GM18499 (cell line): ENCODE data around the gene ACTR8.

ENCODE experiments used
- ATAC-seq: cut with Tn5 transposase; IDR thresholded peaks from one replicate; pipeline ENCODE4 v1.9.1; 2021; ENCODE audit warnings: moderate number of reproducible peaks; ENCODE audit not compliant: insufficient read depth, unreplicated experiment

ACTR8 gene

DNA sequence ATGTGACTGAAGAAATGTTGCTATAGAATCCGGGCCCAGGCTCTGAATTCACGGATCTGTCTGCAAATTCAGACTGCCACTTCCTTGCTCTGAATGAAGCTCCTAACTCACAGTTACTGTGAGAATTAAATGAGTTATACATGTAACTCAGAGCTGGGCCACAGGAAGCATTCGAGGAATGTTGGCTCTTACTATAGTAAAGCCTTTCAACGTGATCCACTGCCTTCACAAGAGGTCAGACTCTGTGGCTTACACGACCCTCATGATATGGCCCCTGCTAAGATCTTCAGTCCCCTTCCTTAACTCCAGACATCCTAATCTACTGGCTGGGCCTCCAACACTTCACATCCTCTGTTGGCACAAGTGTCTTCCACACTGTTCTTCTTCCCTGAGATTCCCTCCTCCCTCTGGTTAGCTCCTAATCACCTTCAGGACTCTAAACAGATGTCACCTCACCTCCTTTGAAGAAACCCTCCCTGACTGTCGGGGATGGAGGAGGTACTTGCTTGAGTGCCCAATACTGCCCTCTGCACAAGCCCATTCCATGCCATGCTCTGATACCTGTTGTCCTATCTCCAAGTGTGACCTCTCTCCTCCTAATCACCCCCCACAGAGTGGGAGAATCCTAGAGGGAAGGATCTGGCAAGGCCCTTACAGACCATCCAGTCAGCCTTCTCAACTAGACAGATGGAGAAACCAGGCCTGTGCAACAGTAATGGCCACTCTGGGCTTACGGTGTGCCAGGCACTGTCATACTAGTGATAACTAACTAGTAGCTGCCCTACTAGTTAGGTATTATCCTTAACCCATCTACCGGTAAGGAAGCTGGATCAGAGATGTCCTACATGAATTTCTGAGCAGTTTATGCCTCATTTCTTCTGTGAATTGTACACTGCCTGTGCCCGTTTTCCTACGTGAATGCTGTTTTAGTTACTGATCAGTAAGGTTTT, 1.3 kb downstream of the ACTR8 start:
- ATAC-seq: no peak

DNA sequence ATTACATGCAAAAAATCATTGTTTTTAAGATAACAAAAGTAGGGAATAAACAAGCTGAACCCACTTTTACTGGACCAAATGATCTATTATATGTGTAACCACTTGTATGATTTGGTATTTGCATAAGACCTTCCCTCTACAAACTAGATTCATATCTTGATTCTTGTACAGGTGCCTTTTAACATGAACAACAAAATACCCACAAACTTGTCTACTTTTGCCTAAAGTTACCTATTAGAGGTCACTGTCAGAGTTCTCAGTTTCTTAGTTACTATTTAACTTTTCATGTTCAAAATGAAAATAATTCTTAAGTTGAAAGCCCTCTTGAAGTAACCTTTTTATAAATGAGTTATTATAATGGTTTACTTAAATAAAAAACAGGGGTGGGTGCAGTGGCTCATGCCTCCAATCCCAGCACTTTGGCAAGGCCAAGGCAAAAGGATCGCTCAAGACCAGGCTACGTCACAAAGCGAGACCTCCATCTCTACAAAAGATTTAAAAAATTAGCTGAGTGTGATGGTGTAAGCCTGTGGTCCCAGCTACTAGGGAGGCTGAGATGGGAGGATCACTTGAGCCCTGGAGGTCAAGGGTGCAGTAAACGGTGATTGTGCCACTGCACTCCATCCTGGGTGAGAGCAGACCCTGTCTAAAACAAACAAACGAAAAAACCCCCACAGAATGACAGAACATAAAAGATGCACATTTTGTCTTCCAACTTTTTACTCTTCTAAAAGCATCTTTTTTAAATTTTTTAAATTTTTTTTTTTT, 16.0 kb downstream of the ACTR8 start:
- ATAC-seq: no peak

DNA sequence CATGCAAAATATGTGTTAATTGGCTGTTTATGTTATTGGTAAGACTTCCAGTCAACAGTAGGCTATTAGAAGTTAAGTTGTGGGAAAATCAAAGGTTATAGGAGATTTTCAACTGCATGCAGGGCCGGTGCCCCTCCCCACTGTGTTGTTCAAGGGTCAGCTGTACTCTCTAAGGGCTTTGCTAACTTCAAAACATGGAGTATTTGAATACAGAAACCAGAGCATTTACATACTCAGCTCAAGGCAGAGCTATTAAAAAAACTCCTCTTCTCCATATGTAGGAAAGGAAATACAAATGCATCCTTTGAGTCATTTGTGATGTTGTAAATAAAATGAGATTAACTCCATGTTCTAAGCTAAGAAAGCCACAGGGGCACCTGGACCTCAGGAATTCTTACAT, 18.8 kb downstream of the ACTR8 start:
- ATAC-seq: no peak

- no peak for ATAC-seq
Observed at GRCh38 chr3:53862241-53862640, 19.7 kb downstream of the ACTR8 start.

GRCh38 chr3:53860196-53860595, 21.8 kb downstream of the ACTR8 start:
- no peak for ATAC-seq

DNA sequence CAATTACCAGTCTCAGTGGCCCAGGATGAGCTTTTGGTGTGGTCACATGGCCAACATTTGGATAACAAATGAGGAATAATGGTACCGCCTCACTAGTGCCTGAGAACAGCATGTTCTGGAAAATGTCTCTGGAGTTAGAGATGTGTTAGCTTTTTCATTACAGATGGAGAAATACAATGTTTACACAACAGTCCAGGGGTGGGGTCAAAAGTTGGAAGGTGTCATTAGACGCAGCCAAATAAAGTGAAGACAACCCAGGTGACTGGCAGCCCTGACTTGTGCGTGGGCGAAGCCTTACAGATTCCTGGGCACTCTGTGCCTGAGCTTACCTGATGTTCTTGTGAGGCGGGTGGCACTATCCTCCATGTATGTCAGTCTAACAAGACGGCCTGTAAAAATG, 22.8 kb downstream of the ACTR8 start:
- ATAC-seq: no peak

DNA sequence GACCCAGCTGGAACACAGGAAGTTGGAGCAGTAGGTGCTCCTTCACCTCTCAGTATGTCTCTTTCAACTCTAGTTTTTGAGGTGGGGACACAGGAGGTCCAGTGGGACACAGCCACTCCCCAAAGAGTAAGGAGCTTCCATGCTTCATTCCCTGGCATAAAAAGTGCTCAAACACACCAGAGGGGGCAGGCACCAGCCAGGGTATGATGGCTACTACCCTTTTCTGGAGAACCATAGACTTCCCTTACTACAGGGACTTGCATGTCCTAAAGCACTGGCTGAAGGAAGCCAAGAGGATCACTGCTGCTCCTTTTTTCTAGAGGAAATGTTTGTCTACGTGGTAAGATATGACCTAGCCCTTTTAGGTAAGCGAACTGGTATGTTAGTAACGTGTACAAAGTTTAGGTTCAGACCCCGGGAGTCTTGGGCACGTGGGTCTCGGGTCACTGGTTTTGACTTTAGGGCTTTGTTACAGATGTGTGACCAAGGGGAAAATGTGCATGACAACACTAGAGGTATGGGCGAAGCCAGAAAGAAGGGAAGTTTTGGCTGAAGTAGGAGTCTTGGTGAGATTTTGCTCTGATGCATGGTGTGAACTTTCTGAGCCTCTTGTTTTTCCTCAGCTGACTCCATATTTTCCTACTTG, 23.7 kb downstream of the ACTR8 start:
- no peak for ATAC-seq

DNA sequence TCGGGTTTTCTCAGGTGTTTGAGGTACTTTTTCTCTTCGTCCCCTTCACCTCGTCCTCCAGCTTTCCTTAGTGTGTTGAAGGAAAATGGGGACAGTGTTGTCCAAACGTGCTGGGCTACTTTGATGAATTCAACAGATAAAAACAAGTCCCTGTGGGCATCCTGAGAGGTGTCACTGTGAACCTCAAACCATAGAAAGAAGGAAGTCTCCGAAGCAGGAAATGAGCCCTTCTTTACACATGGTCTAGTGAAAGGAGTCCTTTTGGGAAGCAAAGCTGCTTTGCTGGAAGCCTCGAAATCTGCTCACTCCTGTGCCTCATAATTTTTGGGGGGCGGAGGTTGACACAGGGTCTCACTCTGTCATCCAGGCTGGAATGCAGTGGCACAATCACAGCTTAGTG, 25.0 kb downstream of the ACTR8 start:
- no peak for ATAC-seq

DNA sequence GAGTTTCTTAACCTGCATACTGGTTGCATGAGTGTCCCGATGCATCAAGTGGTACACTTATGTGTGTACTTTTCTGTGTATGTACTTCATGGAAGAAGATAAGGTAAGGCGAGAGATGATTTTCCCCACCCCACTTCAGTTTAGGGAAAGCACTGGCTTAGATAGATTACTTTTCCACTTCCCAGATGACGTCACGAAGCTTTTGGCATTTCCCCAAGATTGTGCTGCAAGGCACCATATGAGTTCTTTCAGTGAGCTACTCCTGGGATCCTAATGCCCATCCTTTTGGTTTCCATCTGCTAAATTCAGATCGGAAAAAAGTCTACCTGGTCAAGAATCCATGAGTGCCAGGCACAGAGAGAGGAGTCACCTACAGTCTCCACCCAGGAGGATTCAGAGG, 31.1 kb downstream of the ACTR8 start:
- no peak for ATAC-seq

DNA sequence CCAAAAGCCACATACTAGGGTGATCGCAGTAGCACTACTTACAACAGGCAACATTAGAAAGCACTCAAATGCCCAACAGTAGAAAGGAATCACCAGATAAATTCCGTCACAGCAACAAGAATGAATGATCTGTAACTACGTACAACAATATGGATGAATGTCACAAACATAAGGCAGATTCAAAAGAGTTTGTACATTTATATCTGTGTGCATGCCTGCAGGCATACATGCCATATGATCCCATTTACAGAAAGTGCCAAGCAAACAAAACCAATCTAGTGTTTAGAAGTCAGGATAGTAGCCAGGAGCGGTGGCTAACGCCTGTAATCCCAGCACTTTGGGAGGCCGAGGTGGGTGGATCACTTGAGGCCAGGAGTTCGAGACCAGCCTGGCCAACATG, 32.0 kb downstream of the ACTR8 start:
- ATAC-seq: no peak

DNA sequence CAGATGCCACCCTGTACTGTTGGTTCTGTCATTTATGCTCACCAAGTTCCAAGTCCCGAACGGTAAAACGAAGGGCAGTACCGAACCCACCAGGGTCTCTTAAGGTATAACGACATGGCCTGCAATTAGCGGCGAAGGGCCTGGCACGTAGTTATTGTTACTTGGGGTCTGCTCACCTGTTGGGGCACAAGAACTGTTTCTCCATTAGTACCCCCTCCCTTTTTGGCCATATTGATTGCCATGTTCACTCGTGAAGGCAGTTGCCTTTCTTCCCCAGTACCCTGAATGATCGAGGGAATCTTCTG, 35.1 kb downstream of the ACTR8 start:
- ATAC-seq: no peak

- no peak for ATAC-seq
Observed at GRCh38 chr3:53846134-53846850, 35.7 kb downstream of the ACTR8 start, which contains the start of the genes CHDH and IL17RB. TSS of gene CHDH (minus strand) at chr3:53846419. CDS start at chr3:53824008, 22,411 bp downstream. TSS of gene IL17RB (plus strand) at chr3:53846568. CDS start at chr3:53846589, 21 bp downstream.

DNA sequence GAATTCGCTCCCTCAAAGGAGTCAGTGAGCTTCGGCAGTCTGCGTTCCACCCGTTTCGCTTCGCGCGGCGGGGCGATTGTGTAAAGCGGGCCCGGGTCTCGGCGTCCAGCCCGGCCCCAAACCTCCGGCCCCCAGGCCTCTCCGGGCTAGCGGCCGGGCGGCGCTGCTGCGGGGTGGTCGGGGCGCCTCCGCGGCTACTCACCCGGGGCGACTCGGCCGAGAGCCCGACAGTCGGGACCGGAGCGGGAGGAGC, 36.1 kb downstream of the ACTR8 start:
- ATAC-seq: no peak

- ATAC-seq: no peak
Observed at GRCh38 chr3:53845103-53845880, 36.7 kb downstream of the ACTR8 start.

DNA sequence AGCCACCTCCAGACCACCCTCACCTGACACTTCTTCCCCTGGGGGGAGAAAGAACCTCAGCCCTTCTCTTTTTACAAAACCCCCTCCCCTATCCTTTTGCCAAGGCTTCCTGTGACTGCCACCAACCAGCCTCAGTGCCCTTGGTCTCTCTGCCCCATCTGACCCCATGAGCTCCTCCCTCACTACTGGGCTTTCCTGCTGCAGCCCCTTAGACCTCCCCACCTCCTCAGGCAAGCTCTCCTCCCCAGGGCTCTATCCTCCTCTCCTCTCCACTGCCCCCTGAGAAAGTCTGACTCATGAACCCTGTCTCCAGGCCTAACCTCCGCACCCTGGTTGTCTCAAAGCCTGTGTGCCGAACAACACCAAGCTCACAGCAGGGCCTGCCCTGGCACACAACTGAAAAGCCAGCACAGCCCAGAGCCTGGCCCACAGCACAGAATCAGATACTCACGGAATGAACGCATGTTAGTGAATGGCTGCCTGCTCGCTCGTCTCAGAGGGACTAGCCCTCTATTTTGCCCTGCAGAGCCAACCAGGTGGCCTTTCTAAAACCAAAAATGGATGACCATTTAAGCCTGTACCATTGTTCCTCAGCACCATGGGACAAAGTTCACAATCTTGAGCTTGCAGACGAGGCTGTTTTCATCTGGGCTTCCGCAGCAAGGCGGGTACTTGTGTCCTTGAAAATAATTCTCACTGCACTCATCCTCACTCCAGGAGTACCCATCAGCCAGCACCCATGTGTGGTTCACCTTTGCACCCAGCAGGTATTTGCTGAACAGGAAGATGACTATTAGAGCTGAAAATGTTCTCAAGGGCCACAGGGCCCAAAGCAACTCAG, 37.5 kb downstream of the ACTR8 start:
- no peak for ATAC-seq

DNA sequence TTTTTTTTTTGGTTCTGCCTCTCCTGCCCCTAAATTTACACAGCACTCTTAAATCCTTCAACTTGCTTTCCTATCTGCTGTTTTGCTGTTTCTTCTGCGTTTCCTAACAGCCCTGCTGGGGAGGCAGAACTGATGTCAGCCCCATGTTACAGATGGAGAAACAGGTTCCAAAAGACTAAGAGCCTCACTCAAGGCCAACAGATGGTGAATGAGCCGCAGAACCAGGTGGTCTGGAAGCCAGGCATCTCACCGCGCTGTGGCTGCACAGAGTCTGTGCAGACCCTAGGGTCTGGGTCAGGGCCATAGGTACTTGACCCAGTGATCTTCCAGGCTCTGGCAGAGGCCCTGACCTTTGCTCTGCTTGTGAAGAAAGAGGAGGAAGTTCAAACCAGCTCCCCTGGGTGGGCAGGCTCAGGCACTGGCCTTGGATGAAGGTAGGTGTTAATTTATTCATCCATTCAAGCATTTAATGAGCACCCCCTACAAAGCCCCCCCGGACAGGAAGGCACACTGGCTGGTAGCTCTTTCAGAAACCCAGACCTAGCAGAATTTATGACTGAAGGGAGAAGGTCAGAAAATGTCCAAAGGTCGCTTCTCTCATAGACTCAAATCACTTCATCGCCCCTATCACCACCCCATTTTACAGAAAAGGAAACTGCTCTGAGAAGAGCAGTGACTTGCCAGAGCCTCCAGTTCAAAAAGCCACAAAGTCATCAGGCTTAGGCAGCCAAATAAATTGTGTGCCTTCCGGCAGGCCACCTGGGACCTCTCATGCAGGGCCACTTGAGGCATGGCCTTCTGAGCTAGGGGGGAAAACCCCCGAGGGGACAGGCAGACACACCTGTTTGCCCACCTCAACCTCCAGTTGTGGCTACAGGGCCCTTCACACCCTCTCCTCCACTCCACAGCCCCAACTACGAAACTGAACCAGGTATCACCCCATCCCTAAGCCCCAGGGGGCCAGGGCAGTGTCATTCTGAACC, 38.5 kb downstream of the ACTR8 start:
- ATAC-seq: no peak

DNA sequence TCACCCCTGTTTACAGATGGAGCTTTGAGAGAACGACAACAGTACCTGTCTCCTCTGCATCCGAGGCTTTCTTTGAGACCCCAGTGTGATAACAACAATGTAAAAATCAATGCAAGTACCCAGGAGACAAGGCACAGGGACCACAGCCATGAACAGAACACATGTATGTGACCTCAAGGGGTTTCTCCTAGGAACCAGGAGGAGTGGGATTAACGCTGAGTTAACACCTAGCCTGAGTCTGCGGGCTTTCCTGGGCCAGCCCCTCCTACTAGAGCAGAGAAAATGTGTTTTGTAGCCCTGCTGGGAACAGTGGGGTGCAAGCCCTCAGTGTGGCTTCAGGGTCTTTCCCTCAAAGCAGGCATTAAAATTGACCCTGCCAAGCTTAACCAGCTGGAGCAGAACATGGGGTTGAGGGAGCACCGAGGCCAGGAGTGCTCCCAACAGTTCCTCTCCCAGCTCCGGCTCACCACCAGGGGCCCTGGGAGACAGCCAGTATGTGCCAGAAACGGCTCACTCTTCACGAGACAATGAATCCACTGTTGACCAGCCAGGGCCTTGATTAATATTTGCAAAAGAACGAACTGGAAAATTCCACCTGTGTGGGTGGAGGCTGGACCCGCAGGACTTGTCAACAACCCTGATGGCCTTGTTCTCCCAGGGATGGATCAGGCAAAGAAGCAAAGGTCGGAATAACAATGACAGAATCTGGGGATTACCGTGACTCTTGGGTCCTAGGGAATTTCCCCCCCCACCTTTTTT, 39.3 kb downstream of the ACTR8 start:
- no peak for ATAC-seq
